Mucosa of descending colon (tissue), 3 donors: Measurements from ENCODE around the gene DYNLT5. TPM values are rescaled to one million over a fixed set of nuclear protein-coding genes. Genes with fewer than 3 reads are reported as not detected.
"Not testable (repeated sequence)": the region's sequence is repeated elsewhere in the genome, so short reads cannot be mapped to it uniquely, and the experiment has no call there.

ENCODE experiments used
- ATAC-seq: fragments of 200-7000 bp; cut with Tn5 transposase; one replicate; pipeline ENCODE4 v1.9.1; 2020; ENCODE audit warnings: mild to moderate bottlenecking, moderate library complexity
- DNase-seq, 3 donors: peaks; one replicate each; pipeline ENCODE4 v3.0.0-alpha.2; 2020
- H3K36me3 ChIP-seq: fragments of 200-600 bp; one replicate; pipeline ENCODE4 v1.8.0; 2021; ENCODE audit warnings: low read depth, mild to moderate bottlenecking
- H3K4me1 ChIP-seq: fragments of 200-600 bp; one replicate; pipeline ENCODE4 v1.8.0; 2021; ENCODE audit warnings: low read depth, mild to moderate bottlenecking
- H3K4me3 ChIP-seq: fragments of 200-600 bp; one replicate; pipeline ENCODE4 v1.8.0; 2021; ENCODE audit warnings: mild to moderate bottlenecking
- H3K9me3 ChIP-seq: fragments of 200-600 bp; one replicate; pipeline ENCODE4 v1.8.0; 2021; ENCODE audit warnings: mild to moderate bottlenecking
- intact Hi-C, 2 donors: fragments of 100-400 bp; cut with DNase I in 1 of 2; cut with micrococcal nuclease in 1 of 2; formaldehyde crosslinking; loops; one replicate each; pipeline versions ENCODE4 v1.11.0 to v1.11.1; 2022; cut with DNase I, micrococcal nuclease
- total RNA-seq, 3 donors: library from RNA; stranded (reverse); fragmentation: NEBNext Ultra II Directional in 2 of 3; extraction: Animal tissue kit (Norgen Biotek cat#: 25700) in 2 of 3; gene quantifications; one replicate each; pipeline versions ENCODE4 v1.2.1 to v1.2.4, GENCODE V29; 2021 to 2023
- TF ChIP-seq, protein P1 (sequence below): fragments of 200-600 bp; IDR thresholded peaks from one replicate; pipeline ENCODE4 v1.8.0; 2022; ENCODE audit warnings: antibody characterized with exemption, mild to moderate bottlenecking
- donor health status: DM: no; HTN: no; CAD: no; lungs with moderate emphysema.
- donor health status: DM: no; HTN: no; CAD: no.
- donor health status: DM: no; HTN: yes; CAD: no.

Gene DYNLT5
- total RNA-seq, 3 donors from 2014 or later, result 0.65 to 1.9 TPM; not detected in 1

DNA sequence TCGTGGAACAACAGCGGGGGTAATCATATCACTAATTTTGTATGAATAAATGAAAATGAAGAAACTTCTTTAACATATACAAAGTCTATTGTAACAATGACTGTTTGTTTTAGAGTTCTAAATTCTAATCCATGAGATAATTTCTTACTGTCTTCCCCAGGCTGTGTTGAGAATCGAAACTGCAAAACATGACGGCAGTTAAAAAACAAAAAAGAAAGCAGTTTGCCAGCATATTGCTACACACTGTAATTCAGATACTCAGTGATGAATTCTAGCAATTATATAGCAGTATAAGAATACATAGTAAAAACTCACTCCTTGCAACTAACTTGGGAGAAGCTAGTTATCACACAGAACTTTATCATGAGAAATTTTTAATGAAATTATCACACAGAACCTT is 26.7 kb downstream of the DYNLT5 start:
- no peaks in the 10 kb centered on the region for H3K9me3 ChIP-seq
- no peaks in the 10 kb centered on the region for H3K4me1 ChIP-seq
- H3K36me3 ChIP-seq, result no peaks in the 10 kb centered on the region
- DNase-seq, result no peak
- ATAC-seq, result no peak
- intact Hi-C loops, result no loop called here
- H3K4me3 ChIP-seq, result no peak overlapping the region
- TF ChIP-seq, protein P1, sequence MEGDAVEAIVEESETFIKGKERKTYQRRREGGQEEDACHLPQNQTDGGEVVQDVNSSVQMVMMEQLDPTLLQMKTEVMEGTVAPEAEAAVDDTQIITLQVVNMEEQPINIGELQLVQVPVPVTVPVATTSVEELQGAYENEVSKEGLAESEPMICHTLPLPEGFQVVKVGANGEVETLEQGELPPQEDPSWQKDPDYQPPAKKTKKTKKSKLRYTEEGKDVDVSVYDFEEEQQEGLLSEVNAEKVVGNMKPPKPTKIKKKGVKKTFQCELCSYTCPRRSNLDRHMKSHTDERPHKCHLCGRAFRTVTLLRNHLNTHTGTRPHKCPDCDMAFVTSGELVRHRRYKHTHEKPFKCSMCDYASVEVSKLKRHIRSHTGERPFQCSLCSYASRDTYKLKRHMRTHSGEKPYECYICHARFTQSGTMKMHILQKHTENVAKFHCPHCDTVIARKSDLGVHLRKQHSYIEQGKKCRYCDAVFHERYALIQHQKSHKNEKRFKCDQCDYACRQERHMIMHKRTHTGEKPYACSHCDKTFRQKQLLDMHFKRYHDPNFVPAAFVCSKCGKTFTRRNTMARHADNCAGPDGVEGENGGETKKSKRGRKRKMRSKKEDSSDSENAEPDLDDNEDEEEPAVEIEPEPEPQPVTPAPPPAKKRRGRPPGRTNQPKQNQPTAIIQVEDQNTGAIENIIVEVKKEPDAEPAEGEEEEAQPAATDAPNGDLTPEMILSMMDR, result no peak

DNA sequence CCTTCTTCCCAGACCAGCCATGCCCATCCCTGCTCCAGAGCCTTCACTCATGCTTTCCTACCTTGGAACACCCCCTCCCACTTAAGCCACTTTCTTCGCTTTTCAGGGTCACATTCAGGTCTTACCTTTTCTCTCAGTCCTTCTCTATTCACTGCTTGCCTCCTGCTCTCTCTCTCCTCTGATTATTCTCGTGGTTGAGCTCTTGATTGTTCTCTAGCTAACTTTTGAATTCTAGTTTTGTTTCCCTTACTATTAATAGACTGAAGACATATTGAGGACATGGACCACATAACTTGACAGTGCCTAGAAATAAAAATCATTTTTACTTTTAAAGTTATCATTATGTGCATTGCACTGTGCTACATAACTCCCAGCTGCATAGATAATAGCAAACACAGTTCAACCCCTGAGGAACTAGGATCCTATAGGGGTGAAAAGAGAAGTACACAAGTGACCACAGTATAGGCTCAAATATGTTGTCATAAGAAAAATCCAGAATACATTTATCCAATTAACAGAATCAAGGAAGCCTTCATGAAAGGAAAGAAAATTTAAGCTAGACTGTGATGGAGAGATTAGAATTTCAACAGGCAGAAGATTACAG is 27.3 kb downstream of the DYNLT5 start:
- TF ChIP-seq, protein P1, result no peak
- no peaks in the 10 kb centered on the region for H3K36me3 ChIP-seq
- no peak for ATAC-seq

DNA sequence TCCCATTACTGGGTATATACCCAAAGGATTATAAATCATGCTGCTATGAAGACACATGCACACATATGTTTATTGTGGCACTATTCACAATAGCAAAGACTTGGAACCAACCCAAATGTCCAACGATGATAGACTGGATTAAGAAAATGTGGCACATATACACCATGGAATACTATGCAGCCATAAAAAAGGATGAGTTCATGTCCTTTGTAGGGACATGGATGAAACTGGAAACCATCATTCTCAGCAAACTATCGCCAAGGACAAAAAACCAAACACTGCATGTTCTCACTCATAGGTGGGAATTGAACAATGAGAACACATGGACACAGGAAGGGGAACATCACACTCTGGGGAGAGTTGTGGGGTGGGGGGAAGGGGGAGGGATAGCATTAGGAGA is 33.5 kb downstream of the DYNLT5 start:
- intact Hi-C loops, ATAC-seq, H3K4me3 ChIP-seq, DNase-seq, H3K9me3 ChIP-seq, H3K36me3 ChIP-seq, H3K4me1 ChIP-seq: not testable (repeated sequence)

More for the DNA sequence above, 27.3 kb downstream of the DYNLT5 start:
- intact Hi-C loops, result no loop called here
- DNase-seq, result no peak
- no peak overlapping the region for H3K4me3 ChIP-seq
- no peaks in the 10 kb centered on the region for H3K9me3 ChIP-seq
- H3K4me1 ChIP-seq, result no peaks in the 10 kb centered on the region

DNA sequence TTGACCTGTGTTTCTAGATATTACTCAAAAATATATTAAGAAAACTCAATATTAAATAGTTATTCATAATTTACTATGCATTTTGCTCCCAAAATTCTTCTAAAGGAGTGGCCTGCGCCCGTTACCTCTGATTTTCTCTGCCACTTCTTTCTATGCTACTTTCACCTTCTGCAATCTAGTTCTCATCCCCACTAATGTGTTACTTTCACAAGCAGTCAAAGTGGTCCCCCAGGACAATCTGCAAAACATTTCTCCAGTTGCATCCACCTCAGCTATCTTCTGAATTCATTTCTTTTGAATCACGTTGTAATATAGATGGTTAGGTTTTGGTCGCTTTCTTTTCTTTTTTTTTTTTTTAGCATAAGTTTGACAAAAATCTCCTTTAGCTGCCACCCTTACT is 35.4 kb downstream of the DYNLT5 start:
- H3K9me3 ChIP-seq, result no peaks in the 10 kb centered on the region
- H3K36me3 ChIP-seq, result no peaks in the 10 kb centered on the region
- intact Hi-C loops, result no loop called here
- no peak overlapping the region for H3K4me3 ChIP-seq
- TF ChIP-seq, protein P1, result no peak
- H3K4me1 ChIP-seq, result no peaks in the 10 kb centered on the region
- no peak for ATAC-seq
- no peak for DNase-seq

DNA sequence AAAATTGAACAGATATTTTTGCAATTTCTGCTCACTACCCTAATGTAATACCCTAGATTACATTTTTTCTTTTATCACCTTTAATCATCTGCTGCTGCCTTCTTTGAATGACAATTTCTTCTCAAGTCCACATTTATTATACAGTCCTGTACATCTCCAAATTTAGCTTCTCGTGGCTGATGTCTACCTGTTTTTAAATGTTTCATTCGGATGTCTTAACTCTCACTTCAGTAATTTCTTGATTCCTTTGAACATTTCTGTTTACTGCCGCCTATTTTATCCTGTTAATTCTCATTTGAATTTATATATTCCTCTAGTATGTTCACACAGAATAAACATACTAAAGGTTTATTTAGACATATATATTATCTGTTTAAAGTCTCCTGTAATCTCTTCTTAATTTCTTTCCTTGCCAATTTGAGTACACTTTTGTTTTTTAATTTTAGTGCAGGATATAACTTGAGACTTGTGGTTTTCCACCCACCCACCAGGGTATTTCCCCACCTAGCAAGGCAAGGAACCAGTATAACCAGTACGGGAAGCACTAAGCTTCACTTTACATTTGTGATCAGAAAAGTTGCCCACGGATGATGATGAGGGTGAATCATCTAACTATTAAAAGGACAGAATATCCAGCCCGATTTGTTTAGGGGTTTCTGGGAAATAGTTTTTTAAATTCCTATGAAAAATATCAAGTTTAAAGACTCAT is 36.1 kb downstream of the DYNLT5 start:
- TF ChIP-seq, protein P1, result no peak
- intact Hi-C loops, result no loop called here
- no peak for ATAC-seq

More for the DNA sequence above, 36.1 kb downstream of the DYNLT5 start:
- H3K36me3 ChIP-seq, result no peaks in the 10 kb centered on the region
- H3K4me3 ChIP-seq, result no peak overlapping the region
- no peaks in the 10 kb centered on the region for H3K9me3 ChIP-seq
- DNase-seq, result no peak
- H3K4me1 ChIP-seq, result no peaks in the 10 kb centered on the region
